HG03196 (cell line): ENCODE data around the gene WDR72.
"Not testable (repeated sequence)": the region's sequence is repeated elsewhere in the genome, so short reads cannot be mapped to it uniquely, and the experiment has no call there.

Source experiments
- ATAC-seq: cut with Tn5 transposase; IDR thresholded peaks from one replicate; pipeline ENCODE4 v1.9.1; 2021; ENCODE audit not compliant: unreplicated experiment

Gene WDR72

GRCh38 chr15:53540626-53541300 is 218.7 kb downstream of the WDR72 start:
- ATAC-seq, result not testable (repeated sequence)

- ATAC-seq, result no peak
Measured at GRCh38 chr15:53539878-53540277, 219.6 kb downstream of the WDR72 start.

DNA sequence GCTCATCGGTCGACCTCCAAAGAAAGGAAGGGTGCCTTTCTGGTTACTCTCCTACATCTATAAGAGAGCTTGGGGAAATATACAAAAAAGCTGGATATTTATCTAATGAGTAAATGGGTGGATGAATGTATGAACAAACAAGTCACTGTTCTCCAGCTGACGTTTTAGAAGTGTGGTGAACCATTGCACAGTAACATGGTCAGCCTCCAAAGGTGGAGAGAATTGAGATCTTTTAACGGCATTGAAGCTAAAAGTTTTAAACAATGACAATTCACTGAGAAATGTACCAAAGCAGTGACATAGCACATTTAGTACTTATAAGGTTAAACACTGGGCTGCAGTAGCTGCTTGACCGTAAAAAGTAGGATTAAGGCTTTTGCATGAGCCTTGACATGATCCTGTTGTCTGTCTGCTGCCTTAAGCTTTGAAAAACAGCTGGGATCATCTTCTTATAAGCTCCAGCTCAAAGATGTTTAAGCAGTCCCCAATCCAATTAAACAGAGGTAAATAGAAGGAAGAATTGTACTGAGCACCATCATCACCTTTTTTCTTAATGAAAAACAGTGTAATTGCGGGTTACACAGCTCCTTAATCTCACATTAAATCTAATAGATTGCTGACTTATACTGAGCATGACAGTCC is 222.9 kb downstream of the WDR72 start:
- ATAC-seq, result no peak

DNA sequence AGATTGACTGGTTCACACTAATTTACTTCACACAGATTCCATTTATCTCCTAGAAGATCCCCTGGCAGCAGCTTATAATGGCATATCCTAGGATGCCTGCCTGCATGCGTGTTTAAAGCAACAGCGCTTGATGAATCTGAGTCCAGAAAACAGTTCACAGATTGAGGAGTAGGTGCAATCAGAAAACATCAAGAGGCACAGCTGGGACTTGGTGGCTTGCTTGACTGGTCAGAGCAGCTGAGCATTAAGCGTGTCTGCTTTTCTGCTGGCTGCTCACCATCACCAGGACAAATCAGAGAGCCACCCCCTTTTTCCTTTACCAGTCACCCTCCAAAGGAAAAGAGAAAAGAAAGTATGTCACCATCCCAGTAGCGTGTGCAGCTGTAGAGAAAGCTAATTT is 223.6 kb downstream of the WDR72 start:
- no peak for ATAC-seq

GRCh38 chr15:53534105-53534839 is 225.2 kb downstream of the WDR72 start:
- no peak for ATAC-seq

- no peak for ATAC-seq
Measured at GRCh38 chr15:53530761-53531160, 228.7 kb downstream of the WDR72 start.

DNA sequence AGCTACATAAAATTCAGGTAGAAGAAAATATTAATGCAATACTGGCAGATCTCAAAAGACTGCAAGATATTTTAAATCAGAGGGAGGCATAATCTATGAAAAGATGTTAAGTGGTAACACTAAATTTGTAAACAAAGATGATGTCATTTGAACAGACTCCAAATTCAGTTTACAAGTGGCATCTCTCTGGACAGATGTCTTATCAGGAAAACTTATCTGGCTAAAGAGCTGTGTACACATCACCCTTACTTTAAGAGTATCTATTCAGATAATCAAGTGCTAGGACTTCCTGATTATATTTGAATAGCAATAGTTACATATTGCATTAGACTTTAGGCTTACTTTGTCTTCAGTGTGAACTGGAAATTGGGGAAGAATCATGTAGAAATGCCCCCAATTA is 231.5 kb downstream of the WDR72 start:
- no peak for ATAC-seq

DNA sequence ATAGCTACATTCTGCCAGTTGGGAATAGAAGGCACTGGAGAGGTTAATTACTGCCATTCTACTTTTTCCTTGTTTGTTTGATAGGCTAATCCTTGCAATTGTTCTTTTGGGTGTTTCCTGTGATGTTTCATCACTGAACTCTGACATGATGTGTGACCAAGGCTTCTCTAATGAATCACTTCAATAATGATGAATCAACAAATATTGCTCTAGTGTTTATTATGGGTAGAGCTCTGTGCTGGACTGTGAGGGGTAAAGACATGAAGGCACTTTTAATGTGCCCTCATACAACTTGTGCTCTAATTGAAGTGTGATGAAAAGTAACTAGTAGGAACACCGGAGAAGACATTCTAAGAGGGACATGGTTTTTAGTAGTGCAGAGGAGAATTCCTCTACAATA is 233.6 kb downstream of the WDR72 start:
- ATAC-seq, result no peak

GRCh38 chr15:53522991-53523390 is 236.5 kb downstream of the WDR72 start:
- no peak for ATAC-seq

GRCh38 chr15:53520996-53521395 is 238.5 kb downstream of the WDR72 start:
- no peak for ATAC-seq

DNA sequence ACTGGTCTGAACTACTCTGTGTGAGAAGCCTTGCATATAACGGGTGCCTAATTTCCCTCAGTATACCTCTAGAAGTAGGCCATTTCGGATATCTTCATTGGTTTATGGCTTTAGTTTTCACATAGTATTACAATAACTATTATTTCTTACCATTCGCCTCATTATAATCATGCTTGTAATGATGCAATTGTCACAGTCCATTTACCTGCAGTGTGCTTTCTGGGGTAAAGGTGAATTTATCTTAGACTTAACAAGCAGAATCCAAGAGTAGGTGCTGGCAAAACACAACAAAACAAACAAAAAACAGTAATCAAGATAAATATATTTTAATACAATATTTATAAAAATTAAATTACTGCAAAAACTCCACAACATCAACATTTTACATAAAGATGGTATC is 246.0 kb downstream of the WDR72 start:
- ATAC-seq, result no peak

GRCh38 chr15:53512029-53512428 is 247.4 kb downstream of the WDR72 start:
- no peak for ATAC-seq

- ATAC-seq, result no peak
Measured at GRCh38 chr15:53511175-53511574, 248.3 kb downstream of the WDR72 start.

- no peak for ATAC-seq
Measured at GRCh38 chr15:53506370-53506769, 253.1 kb downstream of the WDR72 start.

DNA sequence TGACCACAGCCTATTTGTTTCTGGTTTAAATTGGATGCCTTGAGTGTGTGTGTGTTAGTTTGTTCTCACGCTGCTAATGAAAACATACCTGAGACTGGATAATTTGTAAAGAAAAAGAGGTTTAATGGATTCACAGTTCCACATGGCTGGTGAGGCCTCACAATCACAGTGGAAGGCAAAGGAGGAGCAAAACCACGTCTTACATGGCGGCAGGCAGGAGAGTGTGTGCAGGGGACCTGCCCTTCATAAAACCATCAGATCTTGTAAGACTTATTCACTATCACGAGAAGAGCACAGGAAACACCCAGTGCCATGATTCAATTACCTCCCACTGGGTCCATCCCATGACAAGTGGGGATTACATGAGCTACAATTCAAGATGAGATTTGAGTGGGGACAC is 260.5 kb downstream of the WDR72 start:
- no peak for ATAC-seq

GRCh38 chr15:53490341-53490740 is 269.1 kb downstream of the WDR72 start:
- ATAC-seq, result no peak

GRCh38 chr15:53482055-53482454 is 277.4 kb downstream of the WDR72 start:
- no peak for ATAC-seq

DNA sequence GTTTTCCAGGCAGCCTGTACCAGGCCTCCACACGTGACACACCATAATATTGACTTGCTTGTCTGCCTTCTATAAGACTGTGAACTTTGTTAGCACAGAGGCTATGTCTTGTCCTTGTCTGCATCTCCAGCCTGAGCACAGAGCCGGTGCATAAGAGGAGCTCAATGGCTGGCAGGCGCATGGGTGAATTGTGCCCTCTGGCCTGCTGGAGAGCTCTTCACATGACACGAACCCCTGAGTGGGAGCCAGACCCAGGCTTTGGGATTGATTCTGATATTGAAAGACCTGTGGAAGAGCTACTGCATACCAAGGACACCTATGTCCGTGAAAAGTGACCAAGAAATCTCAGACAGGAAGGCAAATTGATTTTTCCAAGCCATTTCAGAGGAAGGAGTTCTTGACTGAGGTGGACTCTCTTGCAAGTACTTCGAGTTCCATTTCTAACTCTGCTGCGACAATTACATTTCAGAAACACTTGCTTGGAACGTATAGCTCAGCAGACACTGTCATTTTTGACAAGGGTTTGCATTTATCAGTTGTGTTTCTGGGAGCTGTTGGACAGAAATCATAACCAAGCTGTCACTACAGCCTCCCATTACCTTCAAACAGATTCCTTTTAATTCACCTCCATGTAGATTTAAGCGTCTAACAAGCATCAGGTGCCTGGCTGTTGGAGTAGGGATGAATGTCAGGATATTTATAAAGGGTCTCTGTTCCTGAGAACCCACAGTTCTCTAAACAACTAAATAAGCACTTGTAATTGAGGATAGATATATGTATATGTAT is 281.3 kb downstream of the WDR72 start:
- no peak for ATAC-seq

DNA sequence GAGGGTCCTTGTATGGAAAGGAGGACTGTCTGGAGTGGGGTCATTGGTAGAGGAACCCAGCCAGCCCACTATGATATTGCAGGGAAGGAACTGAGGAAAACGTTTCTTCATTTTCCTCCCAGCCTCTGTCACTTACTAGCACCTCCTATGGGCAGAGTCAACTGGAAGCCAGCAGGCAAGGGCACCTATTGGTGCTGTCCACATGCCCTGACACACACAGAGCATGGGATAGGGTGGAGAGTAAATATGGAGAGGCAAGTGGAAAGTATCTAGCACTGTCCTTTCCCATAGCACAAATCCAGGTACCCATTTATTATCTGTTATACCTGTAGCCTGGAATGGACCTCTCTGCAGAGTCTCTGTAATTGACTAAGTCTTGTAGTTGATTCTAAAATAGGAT is 285.6 kb downstream of the WDR72 start:
- ATAC-seq, result no peak

DNA sequence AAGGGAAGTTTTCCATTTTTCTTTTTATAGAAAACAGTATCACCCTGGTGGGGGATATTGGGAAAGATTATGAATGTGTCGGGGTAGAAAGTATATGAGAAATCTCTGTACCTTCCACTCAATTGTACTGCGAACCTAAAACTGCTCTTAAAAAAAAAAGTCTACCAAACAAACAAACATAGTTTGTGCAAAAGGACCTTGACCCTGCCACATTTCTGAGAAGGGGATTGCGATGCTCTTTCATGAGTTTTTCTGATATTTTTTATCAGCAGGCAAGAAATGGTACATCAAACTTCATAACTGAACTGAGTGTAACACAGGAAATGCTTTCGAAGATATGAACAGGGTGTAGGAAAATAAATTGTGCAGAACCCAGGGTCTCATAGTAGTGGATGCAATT is 286.0 kb downstream of the WDR72 start:
- ATAC-seq, result no peak

GRCh38 chr15:53472883-53473282 is 286.6 kb downstream of the WDR72 start:
- no peak for ATAC-seq
